Skeletal muscle satellite cell (primary cell): ENCODE results near the gene AUP1.
A peak's percentile ranks its signal among the peaks of the same experiment; 100 is the strongest.
"Not testable (repeated sequence)": the region's sequence is repeated elsewhere in the genome, so short reads cannot be mapped to it uniquely, and the experiment has no call there.

ENCODE experiments used
- H3K27me3 ChIP-seq: 2 replicates; pipeline ENCODE4 v1.7.0; 2013; ENCODE audit warnings: low read length; ENCODE audit not compliant: control insufficient read depth, insufficient read depth
- H3K36me3 ChIP-seq: 2 replicates; pipeline ENCODE4 v1.7.0; 2013; ENCODE audit warnings: mild to moderate bottlenecking, control low read depth, low read length; ENCODE audit not compliant: insufficient read depth
- H3K4me1 ChIP-seq: 2 replicates; pipeline ENCODE4 v1.7.0; 2013; ENCODE audit warnings: low read length; ENCODE audit not compliant: control insufficient read depth, insufficient read depth
- H3K4me2 ChIP-seq: 2 replicates; pipeline ENCODE4 v1.7.0; 2013; ENCODE audit warnings: mild to moderate bottlenecking, low read length
- H3K4me3 ChIP-seq: 2 replicates; pipeline ENCODE4 v1.7.0; 2013; ENCODE audit warnings: low read length
- H3K9ac ChIP-seq: 2 replicates; pipeline ENCODE4 v1.7.0; 2013; ENCODE audit warnings: mild to moderate bottlenecking, low read depth, low read length, moderate library complexity
- H3K9me3 ChIP-seq: replicated peaks from 2 replicates; pipeline ENCODE4 v1.7.0; 2013; ENCODE audit warnings: mild to moderate bottlenecking, control low read depth, low read length

The AUP1 gene

GRCh38 chr2:74498500-74499266, 30.8 kb downstream of the AUP1 start:
- H3K9ac ChIP-seq, result peak overlapping the region; percentile 7
- H3K4me3 ChIP-seq, result peak overlapping the region; percentile 67
- peaks cover 42% of the 10 kb centered on the region for H3K4me1 ChIP-seq
- peak overlapping the region; percentile 95 for H3K4me2 ChIP-seq
- H3K9me3 ChIP-seq, result no peaks in the 10 kb centered on the region
- peaks cover 13% of the 10 kb centered on the region for H3K36me3 ChIP-seq
- H3K27me3 ChIP-seq, result peaks cover 41% of the 10 kb centered on the region

GRCh38 chr2:74497777-74498499, 31.6 kb downstream of the AUP1 start:
- H3K9me3 ChIP-seq, result no peaks in the 10 kb centered on the region
- peaks cover 41% of the 10 kb centered on the region for H3K27me3 ChIP-seq
- peaks cover 20% of the 10 kb centered on the region for H3K36me3 ChIP-seq
- peak overlapping the region; percentile 67 for H3K4me3 ChIP-seq
- H3K4me2 ChIP-seq, result peak overlapping the region; percentile 95
- no peak overlapping the region for H3K9ac ChIP-seq
- H3K4me1 ChIP-seq, result peaks cover 38% of the 10 kb centered on the region

GRCh38 chr2:74496997-74497776, 32.3 kb downstream of the AUP1 start:
- Histone ChIP-seq H3K9me3 (no peaks in the 10 kb centered on the region), H3K36me3 (peaks cover 26% of the 10 kb centered on the region), H3K27me3 (peaks cover 41% of the 10 kb centered on the region), H3K4me1 (peaks cover 31% of the 10 kb centered on the region), H3K4me3 (no peak overlapping the region), H3K9ac (no peak overlapping the region), H3K4me2 (peak overlapping the region; percentile 95)

- Histone ChIP-seq H3K4me2 (no peak overlapping the region), H3K9me3 (no peaks in the 10 kb centered on the region), H3K27me3 (peaks cover 32% of the 10 kb centered on the region), H3K36me3 (peaks cover 44% of the 10 kb centered on the region), H3K4me3 (no peak overlapping the region), H3K4me1 (peaks cover 29% of the 10 kb centered on the region), H3K9ac (no peak overlapping the region)
These were observed 34.1 kb downstream of the AUP1 start for GRCh38 chr2:74495440-74495839.

- Histone ChIP-seq H3K4me2 (no peak overlapping the region), H3K9me3 (no peaks in the 10 kb centered on the region), H3K27me3 (peaks cover 15% of the 10 kb centered on the region), H3K4me3 (no peak overlapping the region), H3K4me1 (peaks cover 17% of the 10 kb centered on the region), H3K9ac (no peak overlapping the region), H3K36me3 (peaks cover 46% of the 10 kb centered on the region)
These were observed 36.0 kb downstream of the AUP1 start for GRCh38 chr2:74493546-74493945.

GRCh38 chr2:74491648-74492544, 37.6 kb downstream of the AUP1 start:
- Histone ChIP-seq H3K36me3 (peaks cover 46% of the 10 kb centered on the region), H3K4me1 (peaks cover 5% of the 10 kb centered on the region), H3K9me3 (no peaks in the 10 kb centered on the region)

GRCh38 chr2:74489906-74490305, 39.6 kb downstream of the AUP1 start:
- Histone ChIP-seq H3K27me3 (no peaks in the 10 kb centered on the region), H3K36me3 (peaks cover 47% of the 10 kb centered on the region), H3K9ac (no peak overlapping the region), H3K4me1 (peaks cover 5% of the 10 kb centered on the region), H3K9me3 (no peaks in the 10 kb centered on the region), H3K4me2 (no peak overlapping the region), H3K4me3 (no peak overlapping the region)

More at GRCh38 chr2:74491648-74492544, 37.6 kb downstream of the AUP1 start:
- H3K9ac ChIP-seq, result no peak overlapping the region
- H3K4me2 ChIP-seq, result no peak overlapping the region
- no peaks in the 10 kb centered on the region for H3K27me3 ChIP-seq
- no peak overlapping the region for H3K4me3 ChIP-seq

GRCh38 chr2:74488643-74489481, 40.6 kb downstream of the AUP1 start:
- H3K4me3 ChIP-seq, result no peak overlapping the region
- no peak overlapping the region for H3K4me2 ChIP-seq
- no peaks in the 10 kb centered on the region for H3K27me3 ChIP-seq
- no peak overlapping the region for H3K9ac ChIP-seq
- H3K36me3 ChIP-seq, result peaks cover 40% of the 10 kb centered on the region
- peaks cover 5% of the 10 kb centered on the region for H3K4me1 ChIP-seq
- H3K9me3 ChIP-seq, result no peaks in the 10 kb centered on the region

- Histone ChIP-seq H3K4me1 (peaks cover 9% of the 10 kb centered on the region), H3K4me2 (no peak overlapping the region), H3K27me3 (no peaks in the 10 kb centered on the region), H3K9me3 (no peaks in the 10 kb centered on the region), H3K9ac (no peak overlapping the region), H3K4me3 (no peak overlapping the region), H3K36me3 (peaks cover 18% of the 10 kb centered on the region)
These were observed 43.4 kb downstream of the AUP1 start for GRCh38 chr2:74486141-74486540.

- H3K36me3 ChIP-seq, result peaks cover 18% of the 10 kb centered on the region
- H3K4me2 ChIP-seq, result peak overlapping the region; percentile 91
- not testable (repeated sequence) for H3K9me3 ChIP-seq, H3K27me3 ChIP-seq
- H3K4me1 ChIP-seq, result peaks cover 16% of the 10 kb centered on the region
- peak overlapping the region; percentile 83 for H3K4me3 ChIP-seq
- H3K9ac ChIP-seq, result peak overlapping the region; percentile 87
These were observed 45.8 kb downstream of the AUP1 start for GRCh38 chr2:74483675-74484164.
